Osteoblast (primary cell): ENCODE measurements around the gene PARD3B. TPM values are rescaled to one million over a fixed set of nuclear protein-coding genes. Genes with fewer than 3 reads are reported as not detected.

ENCODE experiments used
- DNase-seq: peaks from one replicate; pipeline ENCODE4 v3.0.0; 2011; ENCODE audit warnings: low spot score, mixed read lengths; ENCODE audit not compliant: insufficient read length; ENCODE audit errors: missing footprints
- H2AFZ ChIP-seq: 2 replicates; pipeline ENCODE4 v1.6.0; 2011; ENCODE audit warnings: mild to moderate bottlenecking, low read length
- H3K27ac ChIP-seq: 2 replicates; pipeline ENCODE4 v1.5.1; 2011; ENCODE audit warnings: mild to moderate bottlenecking, low read depth, low read length, moderate library complexity
- H3K27me3 ChIP-seq: 2 replicates; pipeline ENCODE4 v1.6.0; 2012; ENCODE audit warnings: mild to moderate bottlenecking, control low read depth, inconsistent platforms, low read length, moderate library complexity; ENCODE audit not compliant: insufficient read depth
- H3K36me3 ChIP-seq: 2 replicates; pipeline ENCODE4 v1.5.1; 2011; ENCODE audit warnings: mild to moderate bottlenecking, low read length, control low read depth, moderate library complexity; ENCODE audit not compliant: insufficient read depth
- H3K4me1 ChIP-seq: 2 replicates; pipeline ENCODE4 v1.5.1; 2011; ENCODE audit warnings: mild to moderate bottlenecking, low read length, control low read depth, moderate library complexity; ENCODE audit not compliant: insufficient read depth
- H3K4me2 ChIP-seq: 2 replicates; pipeline ENCODE4 v1.6.0; 2011; ENCODE audit warnings: mild to moderate bottlenecking, low read length; ENCODE audit not compliant: insufficient read depth
- H3K4me3 ChIP-seq: fragments of 200-600 bp; sonication (generic); 3 replicates; pipeline ENCODE4 v1.5.1; 2012; ENCODE audit warnings: mild to moderate bottlenecking, low read length, inconsistent platforms; ENCODE audit not compliant: insufficient read depth
- H3K79me2 ChIP-seq: 2 replicates; pipeline ENCODE4 v1.6.0; 2012; ENCODE audit warnings: mild to moderate bottlenecking, low read length, control low read depth, inconsistent platforms; ENCODE audit not compliant: insufficient read depth
- H3K9me3 ChIP-seq: 2 replicates; pipeline ENCODE4 v1.5.1; 2011; ENCODE audit warnings: low read depth, low read length, control low read depth
- H4K20me1 ChIP-seq: 2 replicates; pipeline ENCODE4 v1.6.0; 2012; ENCODE audit warnings: mild to moderate bottlenecking, low read length, control low read depth; ENCODE audit not compliant: insufficient read depth
- CTCF ChIP-seq: IDR thresholded peaks from 2 replicates; pipeline ENCODE4 v1.5.1; 2011; ENCODE audit warnings: mild to moderate bottlenecking, low read depth, low read length, moderate library complexity; ENCODE audit errors: extremely low read depth
- total RNA-seq: library from RNA; depleted of rRNA; stranded (reverse); fragments of >200 nt; gene quantifications from 2 replicates; pipeline ENCODE4 v1.2.3, GENCODE V29; 2012

Gene PARD3B
- total RNA-seq, 1 donor, result 22.4 TPM

- H3K36me3 ChIP-seq, result no peaks in the 10 kb centered on the region
- H3K9me3 ChIP-seq, result peaks cover 2% of the 10 kb centered on the region
- no peaks in the 10 kb centered on the region for H3K27me3 ChIP-seq
- DNase-seq, result no peak
- H4K20me1 ChIP-seq, result peaks cover 1% of the 10 kb centered on the region
- H3K79me2 ChIP-seq, result no peaks in the 10 kb centered on the region
- no peak overlapping the region for H2AFZ ChIP-seq
- no peak for TF ChIP-seq CTCF
- no peaks in the 10 kb centered on the region for H3K4me1 ChIP-seq
- H3K4me3 ChIP-seq, result no peak overlapping the region
- no peak overlapping the region for H3K27ac ChIP-seq
- H3K4me2 ChIP-seq, result no peak overlapping the region
Observed at GRCh38 chr2:204591225-204591624, 46.0 kb downstream of the PARD3B start.

- Histone ChIP-seq H4K20me1 (peaks cover 3% of the 10 kb centered on the region), H3K27me3 (no peaks in the 10 kb centered on the region), H3K36me3 (no peaks in the 10 kb centered on the region), H3K4me1 (peaks cover 12% of the 10 kb centered on the region), H3K79me2 (peaks cover 10% of the 10 kb centered on the region), H3K4me2 (no peak overlapping the region), H3K9me3 (no peaks in the 10 kb centered on the region), H2AFZ (no peak overlapping the region), H3K27ac (no peak overlapping the region), H3K4me3 (no peak overlapping the region)
- DNase-seq, result no peak
- TF ChIP-seq CTCF, result no peak
Observed at GRCh38 chr2:204604061-204604460, 58.8 kb downstream of the PARD3B start.

GRCh38 chr2:204608237-204608939 lies 63.1 kb downstream of the PARD3B start:
- no peak for TF ChIP-seq CTCF
- peak overlapping the region; percentile 38 for H3K4me2 ChIP-seq
- no peak overlapping the region for H3K4me3 ChIP-seq
- no peaks in the 10 kb centered on the region for H3K36me3 ChIP-seq
- peaks cover 10% of the 10 kb centered on the region for H3K79me2 ChIP-seq
- H3K27me3 ChIP-seq, result no peaks in the 10 kb centered on the region
- H3K9me3 ChIP-seq, result no peaks in the 10 kb centered on the region
- no peak overlapping the region for H2AFZ ChIP-seq
- peaks cover 19% of the 10 kb centered on the region for H3K4me1 ChIP-seq
- no peak overlapping the region for H3K27ac ChIP-seq
- DNase-seq, result peak; percentile 80
- H4K20me1 ChIP-seq, result no peaks in the 10 kb centered on the region

- Histone ChIP-seq H4K20me1 (no peaks in the 10 kb centered on the region), H3K27ac (no peak overlapping the region), H3K4me1 (peaks cover 19% of the 10 kb centered on the region), H3K4me2 (no peak overlapping the region), H2AFZ (no peak overlapping the region), H3K79me2 (no peaks in the 10 kb centered on the region), H3K27me3 (no peaks in the 10 kb centered on the region), H3K4me3 (no peak overlapping the region), H3K36me3 (no peaks in the 10 kb centered on the region), H3K9me3 (no peaks in the 10 kb centered on the region)
- TF ChIP-seq CTCF, result no peak
- no peak for DNase-seq
Observed at GRCh38 chr2:204611017-204611631, 65.8 kb downstream of the PARD3B start.
